ENCODE results near the gene DNAJB4. TPM values are rescaled to one million over a fixed set of nuclear protein-coding genes. Genes with fewer than 3 reads are reported as not detected.
"Not testable (repeated sequence)": the region's sequence is repeated elsewhere in the genome, so short reads cannot be mapped to it uniquely, and the experiment has no call there.

The DNAJB4 gene
- total and polyA plus RNA-seq, 2 donors, result 34.7 to 67.1 TPM

DNA sequence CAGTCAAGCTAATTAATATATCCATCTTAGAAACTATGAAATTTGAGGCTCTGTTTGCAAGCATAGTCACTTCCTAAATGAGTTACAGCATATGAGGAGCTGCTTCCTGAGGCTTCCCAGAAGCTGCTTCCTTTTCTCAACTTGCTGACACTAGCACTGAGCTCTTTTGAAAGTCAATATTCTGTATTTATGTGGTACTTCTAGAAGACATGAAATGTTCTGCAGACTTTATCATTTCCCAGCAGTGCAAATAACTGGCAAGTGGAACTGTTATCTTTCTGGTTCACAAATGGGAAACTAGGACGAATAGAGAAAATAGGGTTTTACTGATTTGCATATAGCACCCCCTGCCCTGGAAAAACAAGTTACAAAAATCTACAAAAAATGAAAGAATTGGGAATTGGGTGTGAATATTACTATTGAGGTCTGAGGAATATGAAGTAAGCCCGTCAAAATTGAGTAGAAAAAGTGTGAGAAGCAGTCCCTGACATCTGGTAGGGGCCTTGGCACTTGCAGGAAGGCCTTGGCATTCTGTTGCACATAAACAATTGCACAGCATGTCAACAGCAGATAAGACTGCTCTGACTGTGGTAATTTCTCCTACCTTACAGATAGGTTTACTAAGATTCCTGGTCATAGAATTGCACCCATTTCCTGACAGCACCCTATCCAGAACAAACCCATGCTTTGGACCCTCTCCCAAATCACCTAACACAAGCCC, 48.1 kb downstream of the DNAJB4 start:
- no peak overlapping the region for H3K4me3 ChIP-seq (ENCODE audit: low read depth, low read length)
- H3K4me1 ChIP-seq (ENCODE audit: insufficient read depth), result no peaks in the 10 kb centered on the region
- H3K36me3 ChIP-seq (ENCODE audit: insufficient read depth), result no peaks in the 10 kb centered on the region
- WGBS, result 70% methylated on average over 2 of the region's 2 CpGs
- no peak for DNase-seq (ENCODE audit: extremely low spot score)
- H3K27ac ChIP-seq (ENCODE audit: low read depth), result no peak overlapping the region

- H3K36me3 ChIP-seq (ENCODE audit: insufficient read depth), result no peaks in the 10 kb centered on the region
- H3K27ac ChIP-seq (ENCODE audit: low read depth), result no peak overlapping the region
- no peak overlapping the region for H3K4me3 ChIP-seq (ENCODE audit: low read depth, low read length)
- no peak for DNase-seq (ENCODE audit: extremely low spot score)
- WGBS, result 99% methylated on average over 2 of the region's 2 CpGs
- no peaks in the 10 kb centered on the region for H3K4me1 ChIP-seq (ENCODE audit: insufficient read depth)
These were observed 48.8 kb downstream of the DNAJB4 start for GRCh38 chr1:78053498-78053897.

- H3K27ac ChIP-seq (ENCODE audit: low read depth), result no peak overlapping the region
- H3K4me1 ChIP-seq (ENCODE audit: insufficient read depth), result no peaks in the 10 kb centered on the region
- H3K4me3 ChIP-seq (ENCODE audit: low read depth, low read length), result no peak overlapping the region
- no peak for DNase-seq (ENCODE audit: extremely low spot score)
- no peaks in the 10 kb centered on the region for H3K36me3 ChIP-seq (ENCODE audit: insufficient read depth)
These were observed 49.8 kb downstream of the DNAJB4 start for GRCh38 chr1:78054559-78054958.

- Histone ChIP-seq H3K36me3 (ENCODE audit: insufficient read depth) (no peaks in the 10 kb centered on the region), H3K4me3 (ENCODE audit: low read depth, low read length) (no peak overlapping the region), H3K4me1 (ENCODE audit: insufficient read depth) (no peaks in the 10 kb centered on the region), H3K27ac (ENCODE audit: low read depth) (no peak overlapping the region)
- 89% methylated on average over 2 of the region's 2 CpGs for WGBS
- DNase-seq (ENCODE audit: extremely low spot score), result no peak
These were observed 50.2 kb downstream of the DNAJB4 start for GRCh38 chr1:78054972-78055371.

DNA sequence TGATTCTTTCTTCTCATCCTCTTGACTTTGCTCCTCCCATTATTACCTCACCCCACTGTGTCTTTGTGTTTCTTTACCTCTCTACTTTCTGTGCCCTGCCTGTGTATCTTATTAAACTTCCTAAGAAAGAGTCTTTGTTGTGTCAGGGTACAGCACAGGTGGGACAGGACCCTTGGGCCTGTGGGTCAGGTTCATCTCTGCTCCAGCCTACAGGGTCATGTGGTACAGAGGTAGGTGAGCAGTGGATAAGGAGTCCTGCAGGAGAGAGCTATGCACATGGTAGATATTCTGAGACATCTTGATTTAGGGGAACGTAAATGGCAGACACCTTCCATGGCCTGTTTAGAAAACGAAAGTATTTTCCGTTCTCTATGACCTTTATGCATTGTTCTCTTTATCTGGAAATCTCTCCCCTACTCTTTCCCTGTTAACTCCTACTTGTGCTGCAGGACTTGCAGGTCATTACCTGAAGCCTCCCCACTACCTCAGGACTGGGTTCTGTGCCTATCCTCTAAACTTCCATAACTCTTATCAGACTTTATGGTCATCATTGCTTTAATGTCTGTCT, 50.9 kb downstream of the DNAJB4 start:
- Histone ChIP-seq H3K36me3 (ENCODE audit: insufficient read depth) (no peaks in the 10 kb centered on the region), H3K27ac (ENCODE audit: low read depth) (no peak overlapping the region), H3K4me3 (ENCODE audit: low read depth, low read length) (no peak overlapping the region), H3K4me1 (ENCODE audit: insufficient read depth) (no peaks in the 10 kb centered on the region)
- 82% methylated on average over 3 of the region's 3 CpGs for WGBS
- no peak for DNase-seq (ENCODE audit: extremely low spot score)

GRCh38 chr1:78058670-78059069, 53.9 kb downstream of the DNAJB4 start:
- 76% methylated on average over 4 of the region's 4 CpGs for WGBS
- Histone ChIP-seq H3K27ac (ENCODE audit: low read depth) (no peak overlapping the region), H3K4me1 (ENCODE audit: insufficient read depth) (no peaks in the 10 kb centered on the region), H3K36me3 (ENCODE audit: insufficient read depth) (no peaks in the 10 kb centered on the region), H3K4me3 (ENCODE audit: low read depth, low read length) (no peak overlapping the region)
- DNase-seq (ENCODE audit: extremely low spot score), result no peak

DNA sequence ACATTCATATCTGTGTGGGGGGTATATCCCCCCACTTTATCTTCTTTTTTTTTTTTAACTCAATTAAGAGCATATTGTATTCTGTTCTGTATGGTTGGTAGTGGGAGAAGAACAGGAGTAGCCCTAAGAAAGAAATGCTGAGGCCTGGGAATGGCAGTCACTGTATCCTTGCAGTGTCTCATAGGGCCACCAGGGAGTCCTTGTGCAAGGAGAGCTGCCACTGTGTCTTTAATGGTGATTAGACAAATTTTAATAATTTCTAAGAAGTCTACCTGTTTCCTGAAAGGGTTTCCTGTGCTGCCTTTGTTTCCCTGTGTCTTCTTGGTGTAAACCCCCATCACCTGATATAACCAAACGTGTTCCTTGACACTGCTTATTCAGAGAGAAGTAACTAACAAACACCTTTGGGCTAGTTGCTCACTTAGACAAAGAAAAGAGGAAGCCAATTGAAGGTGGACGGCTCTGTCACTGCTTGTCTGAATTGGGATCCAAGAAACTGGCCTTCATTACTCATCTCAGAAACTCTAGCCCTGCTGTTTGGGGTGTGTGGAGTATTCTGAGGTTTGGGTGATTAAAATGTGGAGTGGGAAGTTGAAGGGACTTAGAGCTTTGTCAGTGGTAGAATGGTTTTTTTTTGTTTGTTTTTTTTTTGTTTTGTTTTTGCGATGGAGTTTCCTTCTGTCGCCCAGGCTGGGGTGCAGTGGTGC, 56.3 kb downstream of the DNAJB4 start:
- Histone ChIP-seq H3K4me3 (ENCODE audit: low read depth, low read length) (no peak overlapping the region), H3K27ac (ENCODE audit: low read depth) (no peak overlapping the region), H3K4me1 (ENCODE audit: insufficient read depth) (no peaks in the 10 kb centered on the region), H3K36me3 (ENCODE audit: insufficient read depth) (no peaks in the 10 kb centered on the region)
- 93% methylated on average over 4 of the region's 4 CpGs for WGBS
- DNase-seq (ENCODE audit: extremely low spot score), result no peak

- no peak for DNase-seq (ENCODE audit: extremely low spot score)
- WGBS, result 44% methylated on average over 2 of the region's 2 CpGs
- no peak overlapping the region for H3K27ac ChIP-seq (ENCODE audit: low read depth)
These were observed 57.2 kb downstream of the DNAJB4 start for GRCh38 chr1:78061825-78062523.

DNA sequence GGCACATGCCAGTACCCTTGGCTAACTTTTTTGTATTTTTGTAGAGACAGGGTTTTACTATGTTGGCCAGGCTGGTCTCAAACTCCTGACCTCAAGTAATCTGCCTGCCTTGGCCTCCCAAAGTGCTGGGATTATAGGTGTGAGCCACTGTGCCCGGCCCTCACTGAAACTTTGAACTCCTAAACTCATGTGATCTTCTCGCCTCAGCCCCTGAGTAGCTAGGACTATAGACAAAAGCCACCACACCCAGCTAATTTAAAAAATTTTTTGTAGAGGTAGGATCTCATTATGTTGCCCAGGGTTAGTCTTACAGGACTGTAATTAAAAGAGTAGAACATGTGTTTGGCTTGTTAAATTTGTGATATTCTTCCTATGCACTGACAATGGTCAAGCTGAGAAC, 60.1 kb downstream of the DNAJB4 start:
- not testable (repeated sequence) for H3K27ac ChIP-seq (ENCODE audit: low read depth); H3K4me1 ChIP-seq (ENCODE audit: insufficient read depth); H3K4me3 ChIP-seq (ENCODE audit: low read depth, low read length); H3K36me3 ChIP-seq (ENCODE audit: insufficient read depth); DNase-seq (ENCODE audit: extremely low spot score)
- 96% methylated on average over 2 of the region's 2 CpGs for WGBS

More at GRCh38 chr1:78061825-78062523, 57.2 kb downstream of the DNAJB4 start:
- Histone ChIP-seq H3K4me1 (ENCODE audit: insufficient read depth) (no peaks in the 10 kb centered on the region), H3K4me3 (ENCODE audit: low read depth, low read length) (no peak overlapping the region), H3K36me3 (ENCODE audit: insufficient read depth) (no peaks in the 10 kb centered on the region)

Small RNA genes lying within 50 kb of the gene (small RNA-seq; reads per million reads assigned to genes)
- gene AC103591.3, result 4.9 reads per million, percentile 92 among the genes with 10 or more reads in this experiment

Other genes with a start within 250 kb of the DNAJB4 start
- gene USP33, start 245.1 kb upstream of the DNAJB4 start, total RNA-seq, result 193 TPM
- gene USP33, start 245.1 kb upstream of the DNAJB4 start, polyA plus RNA-seq, result 26.9 TPM
- gene MIGA1, start 225.3 kb upstream of the DNAJB4 start, total RNA-seq, result 30.2 TPM
- gene MIGA1, start 225.3 kb upstream of the DNAJB4 start, polyA plus RNA-seq, result 8.7 TPM
- gene NEXN, start 116.3 kb upstream of the DNAJB4 start, total RNA-seq, result 34.0 TPM
- 86.1 TPM for gene NEXN, start 116.3 kb upstream of the DNAJB4 start, polyA plus RNA-seq
- gene FUBP1, start 25.9 kb upstream of the DNAJB4 start, total RNA-seq, result 315 TPM
- gene FUBP1, start 25.9 kb upstream of the DNAJB4 start, polyA plus RNA-seq, result 55.8 TPM
- 4.4 TPM for gene GIPC2, start 41.0 kb downstream of the DNAJB4 start, total RNA-seq
- gene GIPC2, start 41.0 kb downstream of the DNAJB4 start, polyA plus RNA-seq, result 2.5 TPM